HG03378 (cell line): ENCODE measurements around the gene LSM2.
"Not testable (repeated sequence)": the region's sequence is repeated elsewhere in the genome, so short reads cannot be mapped to it uniquely, and the experiment has no call there.

ENCODE experiments used
- ATAC-seq: cut with Tn5 transposase; IDR thresholded peaks from one replicate; pipeline ENCODE4 v1.9.1; 2021; ENCODE audit warnings: mild to moderate bottlenecking, moderate library complexity; ENCODE audit not compliant: unreplicated experiment

Gene LSM2

DNA sequence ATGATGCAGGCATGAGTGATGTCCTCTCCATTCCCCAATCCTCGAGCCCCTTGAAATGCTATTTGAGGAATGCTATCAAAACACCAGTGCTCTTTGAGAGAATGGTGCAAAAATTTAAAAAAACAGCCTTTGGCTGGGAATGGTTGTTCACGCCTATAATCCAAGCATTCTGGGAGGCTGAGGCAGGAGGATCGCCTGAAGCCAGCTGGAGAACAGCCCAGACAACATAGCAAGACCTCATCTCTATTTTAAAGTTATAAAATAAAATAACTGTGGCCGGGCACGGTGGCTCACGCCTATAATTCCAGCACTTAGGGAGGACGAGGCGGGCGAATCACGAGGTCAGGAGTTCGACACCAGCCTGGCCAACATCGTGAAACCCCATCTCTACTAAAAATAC lies 7.0 kb downstream of the LSM2 start:
- ATAC-seq, result no peak

DNA sequence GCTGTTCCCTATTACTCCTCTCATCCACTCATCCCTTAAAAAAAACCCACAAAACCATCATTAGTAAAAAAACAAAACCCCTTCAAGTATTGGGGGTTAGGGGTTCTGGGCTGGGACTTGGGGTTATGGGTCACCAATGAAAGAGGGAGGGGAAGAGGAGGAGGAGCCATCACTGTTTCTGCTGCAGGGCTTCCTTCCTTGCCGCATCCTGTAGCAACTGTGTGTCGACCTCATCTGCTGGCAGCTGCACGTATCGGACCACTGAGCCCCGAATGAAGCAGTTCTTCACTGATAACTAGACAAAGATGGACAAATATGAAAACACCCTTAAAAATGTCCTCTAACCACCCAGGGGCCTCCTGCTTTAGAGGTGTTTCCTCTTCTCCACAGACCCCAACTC lies 9.2 kb downstream of the LSM2 start:
- ATAC-seq, result no peak

DNA sequence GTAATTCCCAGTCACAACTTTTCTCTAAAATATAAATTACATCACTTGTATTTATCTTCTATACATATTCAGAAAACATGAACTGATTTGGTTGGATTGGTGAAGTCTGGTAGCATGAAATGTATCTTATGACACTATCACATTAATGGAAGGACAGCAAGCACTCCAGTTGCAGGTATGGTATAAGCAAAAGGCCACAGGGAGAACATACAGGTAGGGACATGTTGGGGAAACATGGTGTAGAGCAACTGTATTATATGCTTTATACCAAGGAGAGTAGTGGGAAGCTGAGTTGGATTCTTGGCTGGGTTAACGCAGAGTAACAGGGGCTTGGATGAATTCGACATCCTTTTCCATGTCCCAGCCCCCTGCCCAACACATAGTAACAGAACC lies 9.8 kb downstream of the LSM2 start:
- no peak for ATAC-seq

DNA sequence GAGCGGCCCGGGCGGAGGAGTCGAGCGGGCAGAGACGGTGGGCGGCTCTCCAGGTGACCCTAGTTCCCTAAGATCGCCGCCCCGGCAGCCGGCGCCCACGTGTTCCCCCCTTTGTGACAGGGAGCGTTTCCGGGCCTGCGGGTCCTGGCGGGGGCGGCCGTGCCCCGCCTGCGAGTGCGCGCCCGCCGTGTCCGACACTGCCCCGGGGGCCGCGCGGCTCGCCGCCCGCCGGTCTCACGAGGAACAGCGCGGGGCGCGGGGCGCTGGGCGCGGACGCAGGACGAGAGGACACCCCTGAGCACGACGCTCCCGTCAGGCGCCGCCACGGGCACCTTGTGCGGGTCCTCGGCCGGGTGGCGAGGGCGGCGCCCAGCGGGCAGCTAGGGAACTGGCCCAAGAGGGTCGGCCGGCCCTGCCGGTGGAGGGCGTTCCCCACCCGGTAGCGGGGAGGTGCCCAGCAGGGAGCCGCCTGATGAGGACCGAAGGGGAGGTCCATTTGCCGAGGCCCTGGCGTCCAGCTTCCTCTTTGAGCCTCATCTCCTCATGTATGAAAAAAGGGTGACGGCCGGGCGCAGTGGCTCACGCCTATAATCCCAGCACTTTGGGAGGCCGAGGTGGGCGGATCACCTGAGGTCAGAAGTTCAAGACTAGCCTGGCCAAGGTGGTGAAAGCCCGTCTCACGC lies 11.0 kb downstream of the LSM2 start, which contains the start of gene VARS1:
TSS of gene VARS1 (minus strand) at position 137 of the 683 bp plus-strand sequence. CDS start 535 bp downstream, outside the sequence.
- ATAC-seq, result peak; percentile 45

DNA sequence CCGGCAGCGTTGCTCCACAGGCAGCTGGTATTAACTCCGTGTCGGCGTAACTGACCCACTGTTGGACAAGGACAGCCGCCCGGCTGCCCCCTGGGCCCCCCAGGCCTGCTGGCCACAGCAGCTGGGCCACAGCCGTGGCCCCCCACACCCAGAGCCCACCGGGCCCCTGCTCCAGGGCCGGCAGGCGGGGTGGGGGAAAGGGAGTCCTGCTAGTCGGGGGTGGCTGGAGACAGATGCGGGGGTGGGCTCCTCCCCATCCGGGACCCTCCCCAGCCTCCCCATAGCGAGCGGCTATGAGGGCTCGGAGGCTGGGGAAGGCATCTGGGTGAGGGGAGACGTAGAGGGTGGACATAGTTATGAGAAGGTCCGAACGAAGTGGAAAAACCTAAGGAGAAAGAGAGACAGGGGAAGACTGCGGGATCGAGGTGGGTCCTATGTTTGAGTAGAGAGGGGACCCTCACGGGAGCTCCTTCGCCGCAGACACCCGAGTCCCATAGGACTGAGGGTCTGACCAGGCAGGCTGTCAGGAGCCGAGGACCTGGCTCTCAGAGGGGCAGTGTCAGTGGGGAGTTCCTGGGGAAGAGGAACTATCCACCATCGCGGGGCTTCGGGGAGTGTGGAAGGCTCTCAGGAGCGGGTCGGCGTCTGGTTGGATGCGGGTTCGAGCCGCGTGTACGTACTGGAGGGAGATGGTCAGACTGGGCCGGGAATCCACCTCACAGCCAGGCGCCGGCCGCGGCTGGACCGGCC lies 11.7 kb downstream of the LSM2 start:
- no peak for ATAC-seq

DNA sequence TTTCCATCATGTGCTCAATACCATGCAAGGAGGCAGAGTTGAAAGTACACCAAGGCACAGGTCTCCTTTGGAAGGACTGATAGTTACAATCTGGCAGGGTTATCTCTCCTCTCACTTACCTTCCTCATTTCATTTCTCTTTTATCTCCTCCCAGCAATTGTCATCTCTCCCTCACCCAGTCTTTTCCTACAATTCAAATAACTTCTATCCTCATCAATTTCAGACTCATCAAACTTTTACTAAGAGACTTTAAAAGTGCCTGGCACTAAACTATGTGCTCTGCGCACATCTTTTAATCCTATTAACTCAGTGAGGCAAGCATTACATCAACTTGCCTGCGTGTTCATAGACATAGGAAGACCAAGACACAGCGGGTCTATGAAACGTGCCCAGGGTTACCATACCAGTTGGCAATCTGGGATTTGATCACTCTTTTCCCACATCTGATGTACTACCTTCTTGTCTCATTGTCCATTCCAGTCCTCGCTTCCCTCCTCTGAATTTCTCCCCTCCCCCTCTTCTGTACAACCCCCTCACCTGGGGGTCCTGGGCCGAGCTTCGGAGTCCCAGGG lies 12.4 kb downstream of the LSM2 start:
- no peak for ATAC-seq

DNA sequence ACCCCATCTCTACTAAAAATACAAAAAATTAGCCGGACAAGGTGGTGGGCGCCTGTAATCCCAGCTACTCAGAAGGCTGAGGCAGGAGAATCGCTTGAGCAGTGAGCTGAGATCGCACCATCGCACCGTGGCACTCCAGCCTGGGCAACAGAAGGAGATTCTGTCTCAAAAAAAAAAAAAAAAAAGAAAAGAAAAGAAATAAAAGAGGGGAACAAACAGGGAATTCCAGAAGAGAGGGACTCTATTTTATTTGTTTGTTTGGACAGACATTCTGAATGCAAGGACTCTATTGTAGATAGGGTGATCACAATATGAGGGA lies 12.9 kb downstream of the LSM2 start:
- not testable (repeated sequence) for ATAC-seq

DNA sequence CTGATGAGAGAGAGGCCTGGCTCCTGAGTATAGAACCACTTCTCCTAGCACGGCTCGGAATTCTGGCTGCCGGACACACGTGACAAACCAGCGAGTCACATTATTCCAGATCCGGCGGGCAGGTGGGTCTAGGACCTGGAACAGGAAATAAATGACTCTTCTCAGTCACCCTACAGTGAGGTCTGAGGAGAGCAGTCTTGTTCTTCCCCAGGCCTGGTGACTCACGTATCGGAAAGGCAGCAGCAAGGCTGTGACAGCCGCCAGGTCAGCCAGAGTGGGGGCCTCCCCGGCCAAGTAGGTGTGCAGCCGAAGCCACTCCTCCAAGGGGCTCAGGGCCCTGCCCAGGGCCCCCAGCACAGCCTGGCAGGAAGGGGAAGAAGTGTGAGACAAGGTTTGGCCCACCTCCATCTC lies 14.0 kb downstream of the LSM2 start:
- ATAC-seq, result no peak

DNA sequence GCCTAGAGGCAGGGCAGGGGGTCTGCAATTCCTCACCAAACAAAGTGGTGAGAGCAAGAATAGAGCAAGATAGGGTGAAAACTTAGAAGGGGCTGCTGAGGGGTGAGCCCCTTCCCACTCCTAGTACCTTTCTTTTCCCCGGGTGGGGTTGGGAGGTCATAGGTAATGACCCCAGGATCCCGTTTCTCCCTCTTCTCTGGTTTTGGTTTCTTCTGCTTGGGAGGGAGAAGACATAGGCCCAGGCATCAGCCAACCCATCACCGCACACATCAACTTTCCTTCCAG lies 14.7 kb downstream of the LSM2 start:
- ATAC-seq, result no peak

DNA sequence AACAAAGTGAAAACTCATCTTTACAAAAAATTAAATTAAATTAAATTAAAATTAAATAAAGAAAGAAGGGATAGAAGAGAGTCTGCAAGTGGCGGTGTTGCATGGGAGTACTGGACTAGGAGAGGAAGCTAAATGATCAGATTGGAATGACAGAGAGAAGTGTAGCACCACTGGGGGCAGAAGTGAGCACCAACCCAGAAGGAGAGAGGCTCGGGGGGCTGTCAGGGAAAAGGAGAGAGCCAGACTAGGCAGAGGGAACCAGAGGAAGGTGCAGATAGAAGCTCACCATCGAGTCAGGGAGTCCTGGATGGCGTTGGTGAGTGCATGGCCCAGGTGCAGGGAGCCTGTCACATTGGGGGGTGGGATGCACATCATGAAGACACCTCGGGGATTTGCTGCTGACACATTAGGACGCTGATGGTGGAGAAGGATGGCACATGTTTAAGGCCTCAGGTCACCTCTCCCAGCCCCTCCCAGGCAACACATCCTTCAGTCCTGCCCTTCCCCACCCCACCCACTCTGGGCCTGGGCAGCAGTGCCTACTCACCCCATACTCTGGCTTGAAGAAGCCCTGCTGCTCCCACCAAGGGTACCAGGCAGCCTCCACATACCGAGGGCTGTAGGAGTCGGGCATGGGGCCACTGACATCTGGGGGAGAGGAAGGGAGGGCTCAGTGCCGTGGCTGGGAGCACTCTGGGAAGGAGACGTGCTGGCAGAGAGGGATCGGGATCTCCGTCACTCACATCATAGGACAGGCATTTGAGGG lies 15.3 kb downstream of the LSM2 start:
- no peak for ATAC-seq

DNA sequence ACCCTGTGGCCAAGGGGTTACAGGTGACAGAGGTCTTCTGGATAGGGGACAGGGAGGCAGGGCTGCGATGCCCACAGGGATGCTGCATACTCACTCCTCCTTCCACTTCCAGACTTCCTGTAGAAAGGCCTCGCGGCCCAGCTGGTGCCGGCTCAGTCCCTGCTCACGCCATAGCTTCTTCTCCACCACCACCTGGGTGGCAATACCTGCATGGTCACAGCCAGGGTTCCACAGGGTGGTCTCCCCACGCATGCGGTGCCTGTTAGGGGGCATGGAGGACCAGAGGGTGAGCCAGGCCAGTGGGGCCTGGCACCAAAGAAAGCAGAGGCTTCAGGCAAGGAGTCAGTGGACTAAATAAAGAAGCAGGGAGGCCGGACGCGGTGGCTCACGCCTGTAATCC lies 21.3 kb downstream of the LSM2 start:
- ATAC-seq, result no peak

DNA sequence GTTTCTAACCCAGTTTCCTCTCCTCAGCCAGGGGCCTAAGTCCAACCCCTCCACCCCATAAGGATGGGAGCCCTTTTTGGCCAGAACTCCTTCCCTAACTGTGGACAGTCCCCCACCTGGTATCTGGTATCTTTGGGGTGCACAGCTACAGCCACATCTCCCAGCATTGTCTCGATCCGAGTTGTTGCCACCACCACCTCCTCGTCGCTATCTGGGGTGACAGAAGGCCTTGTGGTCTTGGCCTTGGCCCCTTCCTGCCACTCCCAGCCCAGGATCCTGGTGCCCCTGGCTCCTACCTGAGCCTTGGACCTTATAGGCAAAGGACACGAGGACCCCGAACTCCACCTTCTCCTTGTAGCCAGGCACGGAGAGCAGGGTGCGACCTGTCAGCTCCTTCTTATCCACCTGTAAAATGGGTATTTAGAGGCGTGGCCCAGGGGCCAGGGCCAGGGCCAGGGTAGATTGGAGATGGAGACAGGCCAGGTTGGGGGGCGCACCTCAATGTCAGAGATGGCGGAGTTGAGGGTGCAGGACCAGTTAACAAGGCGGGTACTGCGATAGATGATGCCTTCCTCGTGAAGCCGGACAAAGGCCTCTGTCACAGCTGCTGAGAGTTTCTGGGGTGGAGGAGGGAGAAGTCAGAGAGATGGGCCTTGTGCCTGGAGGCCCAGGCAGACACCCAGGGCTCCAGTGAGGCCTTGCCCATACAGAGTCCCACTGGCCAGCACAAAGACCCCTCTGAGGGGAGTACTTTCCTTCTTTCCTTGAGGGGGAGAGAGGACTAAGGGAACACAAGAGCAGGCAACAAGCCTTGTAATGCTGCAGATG lies 22.5 kb downstream of the LSM2 start:
- ATAC-seq, result no peak

DNA sequence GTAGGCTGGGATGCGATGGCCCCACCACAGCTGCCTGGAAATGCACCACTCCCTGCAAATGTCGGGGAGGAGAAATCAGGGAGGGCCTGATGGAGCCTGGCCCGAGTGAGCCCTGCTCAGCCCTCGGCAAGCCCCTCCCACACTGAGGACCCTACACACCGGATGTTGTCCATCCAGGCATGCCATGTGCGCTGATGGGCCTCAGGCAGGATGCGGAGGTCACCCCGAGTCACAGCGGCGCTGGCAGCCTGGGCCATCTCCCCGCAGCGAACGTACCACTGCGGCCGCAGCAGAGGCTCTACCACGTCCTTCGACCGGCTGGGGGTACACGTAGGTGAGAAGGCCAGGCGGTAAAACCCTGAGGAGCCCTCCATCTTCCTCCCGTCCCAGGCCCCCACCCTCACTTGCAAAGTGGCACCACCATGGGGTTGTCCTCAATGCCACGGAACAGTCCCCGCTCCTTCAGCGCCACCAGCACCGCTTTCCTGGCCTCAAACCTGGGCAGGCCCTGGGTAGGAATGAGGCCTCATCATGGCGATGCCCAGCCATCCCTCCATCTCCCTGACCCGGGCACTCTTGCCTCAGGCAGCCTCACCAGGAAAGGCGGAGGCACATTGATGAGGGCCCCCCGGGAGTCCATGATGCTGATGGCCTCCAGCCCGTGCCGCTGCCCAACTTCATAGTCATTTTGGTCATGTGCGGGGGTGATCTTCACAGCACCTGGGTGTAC lies 24.5 kb downstream of the LSM2 start:
- no peak for ATAC-seq

DNA sequence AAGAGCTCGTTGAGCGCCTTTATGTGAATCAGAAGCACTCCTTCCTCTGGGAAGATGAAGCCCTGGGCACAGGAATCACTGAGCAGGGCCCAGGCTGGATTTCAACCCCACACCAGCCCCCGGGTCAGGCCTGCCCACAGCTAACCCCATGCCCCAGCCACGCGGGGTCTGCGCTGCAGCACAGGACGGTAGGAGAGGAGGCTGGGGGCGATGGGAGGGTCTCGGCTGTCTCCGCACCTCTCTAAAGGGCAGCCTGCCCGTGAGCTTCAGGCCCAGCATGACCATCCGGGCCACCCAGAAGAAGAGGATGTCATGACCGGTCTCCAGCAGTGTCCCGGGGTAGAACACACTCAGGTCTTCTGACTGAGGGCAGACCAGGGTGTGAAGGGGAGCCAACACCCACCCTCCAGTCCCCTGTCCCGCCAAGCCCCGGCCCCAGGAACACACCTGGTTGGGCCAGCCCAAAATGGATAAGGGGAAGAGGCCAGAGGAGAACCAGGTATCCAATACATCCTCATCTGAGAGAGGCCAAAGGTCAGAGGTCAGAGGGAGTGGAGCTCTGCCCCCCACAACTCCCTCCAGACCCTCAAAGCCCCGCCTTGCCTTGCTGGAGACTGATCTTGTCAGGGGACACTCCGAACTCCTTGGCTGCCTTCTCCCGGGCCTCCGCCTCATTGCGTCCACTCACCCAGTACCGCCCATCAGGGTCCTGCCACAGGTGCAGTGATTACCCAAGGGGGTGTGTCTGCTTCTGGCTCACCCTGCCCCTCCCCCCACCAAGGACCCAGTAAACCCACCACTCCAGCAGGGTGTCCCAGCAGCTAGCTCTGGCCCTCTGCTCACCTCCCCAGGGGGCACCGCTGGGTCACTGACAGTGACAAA lies 25.3 kb downstream of the LSM2 start:
- no peak for ATAC-seq

DNA sequence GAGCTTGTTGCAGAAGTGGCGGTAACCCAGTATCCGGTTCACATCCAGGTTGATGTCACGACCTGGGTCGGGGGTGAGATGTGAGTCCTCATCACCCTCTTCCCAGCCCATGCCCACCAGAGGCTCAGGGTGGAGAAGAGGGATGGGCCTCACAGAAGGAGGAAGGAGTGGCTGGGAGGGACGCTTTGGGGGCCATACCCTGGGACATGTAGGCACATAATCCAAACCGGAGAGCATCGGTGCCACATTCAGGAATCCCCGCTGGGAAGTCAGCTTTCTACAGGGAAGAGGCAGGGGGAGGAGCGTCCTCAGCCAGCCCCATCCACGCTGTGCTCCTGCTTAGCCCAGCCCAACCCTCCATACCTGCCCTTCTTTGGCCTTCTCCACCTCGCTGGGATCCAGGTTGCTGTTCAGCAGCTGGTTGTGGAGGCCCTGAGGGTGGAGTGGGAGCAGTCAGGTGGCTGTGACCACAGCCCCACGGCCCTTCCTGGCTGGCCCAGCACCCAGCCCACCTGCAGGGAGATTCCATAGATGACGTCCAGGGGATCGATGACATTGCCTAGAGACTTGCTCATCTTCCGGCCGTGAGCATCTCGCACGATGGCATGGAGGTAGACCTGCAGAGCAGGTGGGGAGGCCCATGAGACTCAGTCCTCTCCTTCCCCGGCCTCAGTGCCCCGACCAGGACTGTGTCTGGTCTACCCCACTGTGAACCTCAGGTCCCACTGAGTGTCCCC lies 26.1 kb downstream of the LSM2 start:
- ATAC-seq, result no peak

DNA sequence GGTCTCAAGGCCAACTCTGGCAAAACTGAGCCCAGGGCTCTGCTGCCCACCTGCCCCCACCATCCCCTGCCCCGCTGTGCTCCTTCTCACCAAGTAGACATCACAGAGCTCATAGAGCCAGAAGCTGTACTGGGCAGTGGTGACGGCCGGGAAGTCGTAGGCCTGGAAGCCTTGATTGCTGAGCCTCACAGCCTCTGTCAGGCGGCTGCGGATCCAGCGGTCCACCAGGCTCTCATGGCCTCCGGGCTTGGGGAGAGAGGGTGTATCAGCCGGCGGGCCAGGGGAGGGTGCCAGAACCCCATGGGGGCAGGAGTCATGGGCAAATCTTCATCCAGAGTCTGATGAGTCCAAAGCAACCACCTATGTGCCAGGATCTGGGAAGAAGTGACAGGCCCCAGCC lies 26.9 kb downstream of the LSM2 start:
- no peak for ATAC-seq

DNA sequence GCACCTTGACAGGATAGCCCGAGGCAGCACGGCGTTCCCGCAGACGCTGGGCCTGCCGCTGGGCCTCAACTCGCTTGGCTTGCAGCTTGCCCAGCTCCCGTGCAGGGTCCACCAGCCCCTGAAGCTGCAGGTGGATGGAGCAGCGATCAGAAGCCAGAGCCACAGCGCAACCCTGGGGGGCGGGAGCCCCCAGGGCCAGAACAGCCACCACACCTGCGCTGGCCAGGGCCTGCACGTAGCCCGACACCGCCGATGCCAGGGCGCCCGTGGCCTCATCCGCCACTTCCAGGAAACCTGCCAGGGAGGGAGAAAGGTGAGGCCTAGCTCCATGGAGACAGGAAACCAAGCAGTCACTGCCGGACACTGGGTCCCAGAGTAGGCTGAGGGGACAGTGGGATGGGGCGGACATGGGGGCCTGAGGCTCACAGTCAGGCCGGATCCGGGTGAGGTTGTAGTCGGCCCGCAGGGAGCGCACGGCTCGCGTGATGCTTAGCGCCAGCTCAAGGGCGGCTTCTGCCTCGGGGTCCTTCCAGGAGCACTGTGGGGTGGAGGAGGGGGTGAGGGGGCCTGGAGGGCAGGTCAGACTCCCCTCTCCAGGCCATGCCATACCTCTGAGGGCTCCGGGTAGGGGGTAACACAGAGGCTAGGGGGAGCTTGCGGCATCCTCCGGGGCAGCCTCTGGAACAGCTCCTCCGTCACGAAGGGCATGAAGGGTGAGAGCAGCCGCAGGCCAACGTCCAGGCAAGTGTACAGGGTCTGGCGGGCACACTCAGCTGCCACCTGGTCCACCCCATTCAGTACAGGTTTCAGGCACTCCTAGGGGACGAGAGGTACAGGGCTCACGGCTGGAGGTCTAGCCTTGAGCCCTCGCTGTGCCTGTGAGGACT lies 27.5 kb downstream of the LSM2 start:
- ATAC-seq, result no peak

DNA sequence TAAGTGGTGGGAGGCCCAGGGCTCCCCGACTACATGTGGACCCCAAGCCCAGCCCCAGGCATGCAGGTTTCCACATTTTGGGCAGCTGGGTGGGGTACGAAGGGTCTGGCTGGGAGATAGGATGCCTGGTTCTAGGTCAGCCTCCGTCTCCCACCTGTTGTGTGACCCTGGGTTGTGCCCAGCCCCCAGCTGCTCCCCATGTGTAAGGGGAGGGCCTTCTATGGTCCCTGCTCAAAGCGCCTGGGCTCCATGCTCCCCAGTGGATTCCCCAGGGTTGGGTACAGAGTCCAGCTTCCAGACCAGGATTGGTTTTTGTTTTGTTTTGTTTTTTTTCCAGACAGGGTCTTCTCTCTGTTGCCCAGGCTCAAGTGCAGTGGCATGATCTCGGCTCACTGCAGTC lies 28.6 kb downstream of the LSM2 start:
- ATAC-seq, result no peak
